NOMO-1 treated with DMSO at 0.1 percent for 48 hours (cell line): Measurements from ENCODE around the gene OR2T5.
"Not testable (repeated sequence)": the region's sequence is repeated elsewhere in the genome, so short reads cannot be mapped to it uniquely, and the experiment has no call there.

ENCODE experiments used
- DNase-seq: peaks from one replicate; lab custom pipeline; 2025; ENCODE audit not compliant: unreplicated experiment; lab: John Stamatoyannopoulos, UW

OR2T5 gene

DNA sequence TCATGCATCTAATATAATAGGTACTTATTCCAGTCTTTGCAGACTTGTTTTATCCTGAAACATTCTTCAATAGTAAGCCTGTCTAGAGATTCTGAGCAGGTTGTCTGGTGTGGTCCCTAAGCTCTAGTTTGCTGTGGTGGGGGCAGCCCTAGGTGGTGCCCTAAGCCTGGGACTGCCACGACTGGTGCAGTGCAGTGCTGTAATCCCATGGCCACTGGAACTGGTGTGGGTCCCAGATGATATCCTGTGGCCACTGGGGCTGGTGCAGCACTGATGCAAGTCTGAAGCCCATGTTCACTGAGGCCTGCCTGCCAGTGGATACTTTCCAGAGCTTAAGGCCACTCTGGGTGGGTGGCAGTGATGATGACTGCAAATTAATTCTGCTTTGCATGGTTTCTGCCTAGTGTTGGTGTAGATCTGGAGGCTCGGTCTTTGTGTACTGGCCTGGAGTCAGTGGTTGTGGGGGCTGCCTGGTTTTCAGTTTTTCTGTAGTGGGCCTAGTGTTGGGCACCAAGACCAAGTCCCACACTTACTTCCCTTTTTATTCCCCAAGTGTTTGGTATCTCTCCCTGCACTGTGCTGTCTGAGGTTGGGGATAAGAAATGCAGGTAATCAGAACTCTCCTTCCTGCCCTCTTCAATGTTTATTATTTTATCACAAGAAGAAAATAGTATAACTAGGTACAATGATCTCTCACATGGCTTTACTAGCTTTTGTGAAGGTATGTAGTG lies 12.1 kb downstream of the OR2T5 start:
- DNase-seq = not testable (repeated sequence)

DNA sequence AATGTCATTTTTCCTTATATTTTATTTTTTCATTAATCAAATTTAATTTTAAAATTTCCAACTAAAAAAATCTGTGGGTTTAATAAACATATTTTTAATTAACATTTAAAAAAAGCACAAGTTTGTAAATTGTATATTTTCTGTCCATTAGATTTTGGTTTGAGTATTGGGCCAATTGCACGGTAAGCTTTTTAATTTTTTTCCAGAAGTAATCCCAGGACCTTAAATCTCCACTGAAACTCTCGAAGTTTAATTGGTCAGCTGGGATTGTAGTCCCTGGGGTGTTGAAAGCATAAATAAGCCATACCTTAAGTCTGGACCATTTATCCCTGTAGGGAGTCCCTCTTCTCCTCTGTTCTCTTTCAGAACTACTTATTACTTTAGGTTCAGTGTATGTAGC lies 19.4 kb downstream of the OR2T5 start, which contains the start of gene OR2G6:
TSS of gene OR2G6 (plus strand) at position 301 of the 400 bp plus-strand sequence. CDS start 13,574 bp downstream, outside the sequence.
- not testable (repeated sequence) for DNase-seq

DNA sequence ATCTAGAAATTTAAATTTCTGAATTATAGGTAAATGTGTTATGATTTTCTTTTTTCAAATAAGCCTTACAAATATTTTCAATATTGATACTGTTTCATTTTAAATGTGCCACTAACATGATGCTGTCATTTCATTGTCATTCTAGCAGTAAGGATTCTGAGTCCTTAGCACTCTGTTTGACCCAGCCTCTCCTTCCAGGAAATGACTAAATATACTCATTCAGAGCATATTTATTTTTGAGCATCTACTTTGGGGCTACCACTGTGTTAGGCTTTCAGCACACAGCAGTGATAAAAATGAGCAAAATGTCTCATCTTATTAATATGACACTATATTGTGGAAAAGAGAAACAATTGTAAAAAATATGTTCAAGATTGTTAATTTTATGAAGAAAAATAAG lies 21.8 kb downstream of the OR2T5 start:
- not testable (repeated sequence) for DNase-seq

- DNase-seq = no peak
These were observed 33.5 kb downstream of the OR2T5 start for GRCh38 chr1:248521856-248522255.

- not testable (repeated sequence) for DNase-seq
These were observed 49.1 kb downstream of the OR2T5 start for GRCh38 chr1:248537449-248537848.
